Measurements from ENCODE around the gene ZBTB38. TPM values are rescaled to one million over a fixed set of nuclear protein-coding genes. Genes with fewer than 3 reads are reported as not detected.

ZBTB38 gene
- total RNA-seq, 1 donor: 181 TPM

DNA sequence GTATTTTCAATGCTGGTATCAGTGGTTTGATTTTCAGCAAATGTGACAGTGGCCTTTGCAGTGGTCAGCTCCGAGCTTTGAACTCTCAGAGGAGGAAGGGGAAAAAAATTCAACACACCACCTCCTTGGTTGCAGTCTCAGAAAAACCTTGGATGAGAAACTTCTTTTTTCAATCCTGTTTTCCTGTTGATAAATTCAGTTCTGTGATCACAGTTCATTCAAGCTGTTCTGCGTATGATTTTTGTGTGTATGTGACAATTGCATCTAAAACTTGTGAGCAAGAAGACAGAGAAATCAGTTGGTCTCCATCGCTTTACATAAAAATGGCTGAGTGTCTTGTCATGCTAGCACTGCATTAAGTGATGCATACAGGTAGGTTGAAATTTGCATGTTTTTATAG is 19.2 kb downstream of the ZBTB38 start:
- TF ChIP-seq CTCF (IDR thresholded peaks at IDR 0.05; ENCODE audit: extremely low read depth, low read depth, low read length): no peak
- H3K27ac ChIP-seq (ENCODE audit: low read depth, low read length): peak overlapping the region; percentile 14
- no peak overlapping the region for H2AFZ ChIP-seq (ENCODE audit: low read length)
- H3K27me3 ChIP-seq (ENCODE audit: insufficient read depth, low read length): no peaks in the 10 kb centered on the region
- H3K4me3 ChIP-seq (ENCODE audit: insufficient read depth, low read length): no peak overlapping the region
- peaks cover 44% of the 10 kb centered on the region for H3K4me1 ChIP-seq (ENCODE audit: insufficient read depth, low read length)
- no peak overlapping the region for H3K4me2 ChIP-seq (ENCODE audit: insufficient read depth, low read length)
- no peaks in the 10 kb centered on the region for H3K9me3 ChIP-seq (ENCODE audit: low read depth, low read length)
- H3K79me2 ChIP-seq (ENCODE audit: insufficient read depth, low read length): peaks cover 36% of the 10 kb centered on the region
- DNase-seq (ENCODE audit: insufficient read length, low spot score, missing footprints): no peak
- H4K20me1 ChIP-seq (ENCODE audit: insufficient read depth, low read length): no peaks in the 10 kb centered on the region
- H3K36me3 ChIP-seq (ENCODE audit: insufficient read depth, low read length): peaks cover 26% of the 10 kb centered on the region

- peaks cover 36% of the 10 kb centered on the region for H3K79me2 ChIP-seq (ENCODE audit: insufficient read depth, low read length)
- H3K4me2 ChIP-seq (ENCODE audit: insufficient read depth, low read length): peak overlapping the region; percentile 66
- no peaks in the 10 kb centered on the region for H3K27me3 ChIP-seq (ENCODE audit: insufficient read depth, low read length)
- H3K4me3 ChIP-seq (ENCODE audit: insufficient read depth, low read length): no peak overlapping the region
- no peak overlapping the region for H2AFZ ChIP-seq (ENCODE audit: low read length)
- peaks cover 23% of the 10 kb centered on the region for H3K36me3 ChIP-seq (ENCODE audit: insufficient read depth, low read length)
- peaks cover 39% of the 10 kb centered on the region for H3K4me1 ChIP-seq (ENCODE audit: insufficient read depth, low read length)
- H4K20me1 ChIP-seq (ENCODE audit: insufficient read depth, low read length): no peaks in the 10 kb centered on the region
- no peak for TF ChIP-seq CTCF (IDR thresholded peaks at IDR 0.05; ENCODE audit: extremely low read depth, low read depth, low read length)
- no peaks in the 10 kb centered on the region for H3K9me3 ChIP-seq (ENCODE audit: low read depth, low read length)
- DNase-seq (ENCODE audit: insufficient read length, low spot score, missing footprints): no peak
- H3K27ac ChIP-seq (ENCODE audit: low read depth, low read length): peak overlapping the region; percentile 80
Observed at GRCh38 chr3:141388395-141388794, 20.1 kb downstream of the ZBTB38 start.

DNA sequence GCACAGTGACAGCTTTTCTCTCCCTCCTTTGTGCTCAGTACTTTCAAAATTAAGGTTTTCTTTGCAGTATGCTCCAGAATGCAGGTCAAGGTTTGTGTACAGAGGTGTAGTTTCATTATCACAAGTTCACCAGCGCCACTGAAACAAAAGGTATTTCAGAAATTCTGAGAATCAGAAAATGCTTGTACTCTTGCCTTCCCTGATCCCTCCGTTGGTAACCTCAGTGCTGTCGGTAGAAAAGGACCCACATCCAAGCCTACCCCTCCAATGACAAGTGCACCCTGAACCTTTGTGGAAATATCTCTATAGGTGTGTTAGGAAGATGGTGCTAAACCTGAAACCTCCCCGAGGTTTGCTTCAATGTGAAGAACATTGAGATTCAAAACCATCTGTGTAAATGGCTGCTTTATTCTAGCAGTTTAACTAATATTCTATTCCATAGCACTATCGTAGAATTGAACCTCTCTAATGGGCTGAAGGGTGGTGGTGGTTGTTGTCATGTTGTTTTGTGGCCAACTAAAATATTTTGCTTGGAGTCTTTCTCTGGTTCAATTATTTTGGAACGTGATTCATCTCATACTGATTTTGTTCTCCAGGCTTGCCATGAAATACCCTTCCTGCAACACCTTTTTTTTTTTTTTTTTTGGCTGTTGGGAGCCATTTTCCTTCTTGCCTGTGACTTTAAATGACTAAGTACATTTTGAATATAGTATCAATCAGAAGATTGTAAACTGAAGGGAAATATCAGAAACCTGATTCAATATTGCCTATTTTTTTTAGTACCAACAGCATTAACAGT is 20.7 kb downstream of the ZBTB38 start:
- H3K9me3 ChIP-seq (ENCODE audit: low read depth, low read length): no peaks in the 10 kb centered on the region
- H3K36me3 ChIP-seq (ENCODE audit: insufficient read depth, low read length): peaks cover 23% of the 10 kb centered on the region
- no peaks in the 10 kb centered on the region for H4K20me1 ChIP-seq (ENCODE audit: insufficient read depth, low read length)
- peaks cover 36% of the 10 kb centered on the region for H3K79me2 ChIP-seq (ENCODE audit: insufficient read depth, low read length)
- H2AFZ ChIP-seq (ENCODE audit: low read length): peak overlapping the region; percentile 3
- TF ChIP-seq CTCF (IDR thresholded peaks at IDR 0.05; ENCODE audit: extremely low read depth, low read depth, low read length): no peak
- H3K4me1 ChIP-seq (ENCODE audit: insufficient read depth, low read length): peaks cover 33% of the 10 kb centered on the region
- H3K27me3 ChIP-seq (ENCODE audit: insufficient read depth, low read length): no peaks in the 10 kb centered on the region
- no peak for DNase-seq (ENCODE audit: insufficient read length, low spot score, missing footprints)
- H3K27ac ChIP-seq (ENCODE audit: low read depth, low read length): peak overlapping the region; percentile 80
- peak overlapping the region; percentile 16 for H3K4me3 ChIP-seq (ENCODE audit: insufficient read depth, low read length)
- peak overlapping the region; percentile 66 for H3K4me2 ChIP-seq (ENCODE audit: insufficient read depth, low read length)

DNA sequence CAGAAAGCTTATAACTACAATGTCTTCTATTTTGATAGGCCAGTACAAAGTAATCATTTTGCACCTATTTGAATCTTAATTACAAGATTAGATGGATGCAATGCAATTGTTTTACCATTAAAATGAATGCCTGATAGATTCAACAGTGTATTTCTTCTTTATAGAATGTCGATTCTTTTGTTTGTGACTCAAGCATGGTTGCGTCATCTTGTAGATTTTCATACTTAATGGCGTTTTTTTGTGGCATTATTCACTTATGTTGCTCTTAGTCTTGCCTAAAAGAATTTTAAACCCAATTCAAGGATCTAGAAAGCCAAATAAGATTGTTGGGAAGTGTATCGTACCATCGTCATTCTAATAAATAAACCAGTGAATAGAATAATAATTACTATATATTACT is 21.4 kb downstream of the ZBTB38 start:
- Histone ChIP-seq H3K27me3 (ENCODE audit: insufficient read depth, low read length) (no peaks in the 10 kb centered on the region), H3K4me1 (ENCODE audit: insufficient read depth, low read length) (peaks cover 26% of the 10 kb centered on the region), H3K4me3 (ENCODE audit: insufficient read depth, low read length) (no peak overlapping the region), H3K79me2 (ENCODE audit: insufficient read depth, low read length) (peaks cover 30% of the 10 kb centered on the region), H2AFZ (ENCODE audit: low read length) (no peak overlapping the region), H3K27ac (ENCODE audit: low read depth, low read length) (peak overlapping the region; percentile 80), H3K9me3 (ENCODE audit: low read depth, low read length) (no peaks in the 10 kb centered on the region), H3K4me2 (ENCODE audit: insufficient read depth, low read length) (peak overlapping the region; percentile 66), H3K36me3 (ENCODE audit: insufficient read depth, low read length) (peaks cover 18% of the 10 kb centered on the region), H4K20me1 (ENCODE audit: insufficient read depth, low read length) (no peaks in the 10 kb centered on the region)
- TF ChIP-seq CTCF (IDR thresholded peaks at IDR 0.05; ENCODE audit: extremely low read depth, low read depth, low read length): no peak
- DNase-seq (ENCODE audit: insufficient read length, low spot score, missing footprints): no peak
